K562 (cell line): ENCODE data around the gene VBP1. TPM values are rescaled to one million over a fixed set of nuclear protein-coding genes. Genes with fewer than 3 reads are reported as not detected.

ENCODE experiments used
- CBFA2T3 ChIP-seq: fragments of 450-650 bp; IDR thresholded peaks from 2 replicates; pipeline ENCODE4 v1.6.1; 2017
- DIDO1 ChIP-seq: fragments of 450-650 bp; IDR thresholded peaks from 2 replicates; pipeline ENCODE4 v1.6.1; 2016; ENCODE audit warnings: low read depth, missing biosample characterization, missing genetic modification characterization
- EHMT2 ChIP-seq: fragments of 450-650 bp; IDR thresholded peaks from 2 replicates; pipeline ENCODE4 v1.6.1; 2018; ENCODE audit warnings: antibody characterized with exemption
- GATA2 ChIP-seq: sonication (generic); formaldehyde crosslinking; IDR thresholded peaks from 2 replicates; pipeline ENCODE4 v1.4.0; 2020; ENCODE audit warnings: mild to moderate bottlenecking, missing genetic modification reagents
- GTF3C2 ChIP-seq: IDR thresholded peaks from 3 replicates; pipeline ENCODE4 v1.6.1; 2011; ENCODE audit warnings: borderline replicate concordance, mild to moderate bottlenecking, moderate library complexity; ENCODE audit not compliant: insufficient read length; ENCODE audit errors: extremely low read depth
- KDM4B ChIP-seq, 2 experiments: fragments of 450-650 bp in 1 of 2; sonication (generic) in 1 of 2; IDR thresholded peaks; 2 replicates each; pipeline ENCODE4 v1.6.1; 2016 to 2017; ENCODE audit warnings: borderline replicate concordance in 2 of 2, antibody characterized with exemption in 1 of 2, low read depth in 1 of 2, mild to moderate bottlenecking in 1 of 2
- MEIS2 ChIP-seq: fragments of 450-650 bp; IDR thresholded peaks from 2 replicates; pipeline ENCODE4 v1.6.1; 2014; ENCODE audit warnings: mild to moderate bottlenecking; ENCODE audit not compliant: partially characterized antibody
- MYC ChIP-seq, 2 experiments: fragments of 250-450 bp in 1 of 2; sonication (Bioruptor Pico) in 1 of 2; IDR thresholded peaks; 2 replicates each; pipeline versions ENCODE4 v1.5.1 to v1.6.1; 2012 to 2021; ENCODE audit warnings: low read depth in 2 of 2, borderline replicate concordance in 1 of 2, improper control_type of control experiment in 1 of 2, low read length in 1 of 2, mild to moderate bottlenecking in 1 of 2, moderate library complexity in 1 of 2
- NCOA6 ChIP-seq: fragments of 450-650 bp; IDR thresholded peaks from 2 replicates; pipeline ENCODE4 v1.6.1; 2017; ENCODE audit warnings: mild to moderate bottlenecking
- NFIC ChIP-seq: fragments of 450-650 bp; IDR thresholded peaks from 2 replicates; pipeline ENCODE4 v1.6.1; 2017; ENCODE audit warnings: mild to moderate bottlenecking, inconsistent platforms
- NR2C1 ChIP-seq, 2 experiments: fragments of 450-650 bp; IDR thresholded peaks; 2 replicates each; pipeline ENCODE4 v1.6.1; 2017; ENCODE audit warnings: mild to moderate bottlenecking in 2 of 2, antibody characterized with exemption in 1 of 2, inconsistent platforms in 1 of 2, missing compliant biosample characterization in 1 of 2, missing genetic modification characterization in 1 of 2
- RAD51 ChIP-seq: fragments of 450-650 bp; IDR thresholded peaks from 2 replicates; pipeline ENCODE4 v1.7.1; 2016; ENCODE audit warnings: low read depth, mild to moderate bottlenecking, borderline replicate concordance
- SP2 ChIP-seq: IDR thresholded peaks from 2 replicates; pipeline ENCODE4 v1.6.1; 2011; ENCODE audit warnings: mild to moderate bottlenecking, low read depth, low read length, moderate library complexity; ENCODE audit not compliant: poor library complexity, severe bottlenecking; ENCODE audit errors: extremely low read depth
- TCF3 ChIP-seq: sonication (generic); formaldehyde crosslinking; IDR thresholded peaks from 2 replicates; pipeline ENCODE4 v1.4.0; 2020; ENCODE audit warnings: mild to moderate bottlenecking, missing genetic modification reagents
- TEAD1 ChIP-seq, 2 experiments: fragments of 450-650 bp in 1 of 2; sonication (generic) in 1 of 2; formaldehyde crosslinking; IDR thresholded peaks; 2 replicates each; pipeline versions ENCODE4 v1.4.0 to v1.8.0; 2020 to 2022; ENCODE audit warnings: mild to moderate bottlenecking in 2 of 2, missing genetic modification reagents in 1 of 2
- TEAD4 ChIP-seq, 2 experiments: sonication (generic) in 1 of 2; formaldehyde crosslinking in 1 of 2; IDR thresholded peaks; 2 replicates each; pipeline versions ENCODE4 v1.6.1 to v1.8.0; 2012 to 2022; ENCODE audit warnings: borderline replicate concordance in 1 of 2, inconsistent platforms in 1 of 2, low read length in 1 of 2, mild to moderate bottlenecking in 1 of 2, missing genetic modification reagents in 1 of 2
- ZKSCAN8 ChIP-seq: fragments of 200-800 bp; sonication (Bioruptor generic); IDR thresholded peaks from 2 replicates; pipeline ENCODE4 v1.6.1; 2016; ENCODE audit warnings: missing genetic modification characterization, missing compliant biosample characterization
- ZNF41 ChIP-seq: fragments of 250-450 bp; sonication (Bioruptor Pico); conservative IDR thresholded peaks from 2 replicates; pipeline ENCODE4 v1.4.0; 2020; ENCODE audit warnings: mild to moderate bottlenecking
- ZNF707 ChIP-seq: fragments of 250-450 bp; sonication (Bioruptor Pico); conservative IDR thresholded peaks from 2 replicates; pipeline ENCODE4 v1.8.0; 2022; ENCODE audit warnings: inconsistent platforms, mild to moderate bottlenecking, moderate library complexity
- polyA plus RNA-seq, 8 experiments: library from polyadenylated mRNA; depleted of rRNA in 4 of 8; stranded (reverse) in 5 of 8; unstranded in 3 of 8; fragments of >200 nt; fragmentation: Nextera tagmentation in 2 of 8; fragmentation: Illumina TruSeq in 1 of 8; extraction: Ambion mirVana in 2 of 8; extraction: Trizol in 1 of 8; gene quantifications; 2 replicates each; pipeline versions ENCODE4 v1.2.1 to v1.2.3, GENCODE V29; 2011 to 2014; ENCODE audit warnings: inconsistent platforms in 1 of 8, missing spikeins in 1 of 8
- total RNA-seq, 7 experiments: library from RNA; depleted of rRNA in 6 of 7; stranded (reverse); fragments of >200 nt in 6 of 7; fragmentation: Illumina TruSeq in 2 of 7; extraction: Trizol in 2 of 7; gene quantifications; 2 replicates each; pipeline versions ENCODE4 v1.2.1 to v1.2.3, GENCODE V29; 2011 to 2021; ENCODE audit warnings: low replicate concordance in 1 of 7
- TF ChIP-seq, protein P1 (sequence below): fragments of 450-650 bp; formaldehyde crosslinking; IDR thresholded peaks from 2 replicates; pipeline ENCODE4 v1.4.0; 2022; ENCODE audit warnings: mild to moderate bottlenecking, moderate library complexity
- TF ChIP-seq, protein P2 (sequence below): sonication (generic); IDR thresholded peaks from 2 replicates; pipeline ENCODE4 v1.6.1; 2016
- TF ChIP-seq, protein P3 (sequence below): fragments of 450-650 bp; IDR thresholded peaks from 2 replicates; pipeline ENCODE4 v1.6.1; 2016; ENCODE audit warnings: antibody characterized with exemption

Gene VBP1
- total and polyA plus RNA-seq, 9 of the 15 experiments (the other 6 are each of a cell fraction or from before 2014, with no cell fraction given), result 83.2 to 263 (median 151) TPM

DNA sequence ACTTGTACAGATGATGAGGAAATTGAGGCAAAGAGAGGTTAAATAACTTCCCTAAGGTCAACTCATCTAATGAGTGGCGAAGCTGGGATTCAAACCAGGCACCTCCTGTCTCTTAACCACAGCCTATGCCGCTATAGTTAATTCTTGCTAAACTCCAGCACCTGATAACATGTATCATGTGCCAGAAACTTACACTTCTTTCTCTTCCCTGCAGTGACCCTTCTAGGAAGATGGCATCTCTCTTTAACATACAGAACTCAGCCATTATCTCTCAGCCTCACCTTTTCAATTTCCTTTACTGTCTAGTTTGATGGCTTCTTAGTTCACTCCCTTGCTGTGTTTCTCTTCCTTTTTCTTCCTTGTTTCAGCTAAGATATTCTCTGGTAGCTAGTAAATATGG, 2.5 kb downstream of the VBP1 start (continued):
- TF ChIP-seq, protein P1, sequence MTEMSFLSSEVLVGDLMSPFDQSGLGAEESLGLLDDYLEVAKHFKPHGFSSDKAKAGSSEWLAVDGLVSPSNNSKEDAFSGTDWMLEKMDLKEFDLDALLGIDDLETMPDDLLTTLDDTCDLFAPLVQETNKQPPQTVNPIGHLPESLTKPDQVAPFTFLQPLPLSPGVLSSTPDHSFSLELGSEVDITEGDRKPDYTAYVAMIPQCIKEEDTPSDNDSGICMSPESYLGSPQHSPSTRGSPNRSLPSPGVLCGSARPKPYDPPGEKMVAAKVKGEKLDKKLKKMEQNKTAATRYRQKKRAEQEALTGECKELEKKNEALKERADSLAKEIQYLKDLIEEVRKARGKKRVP (CRISPR knock-in tag), result no peak
- TF ChIP-seq, protein P2, sequence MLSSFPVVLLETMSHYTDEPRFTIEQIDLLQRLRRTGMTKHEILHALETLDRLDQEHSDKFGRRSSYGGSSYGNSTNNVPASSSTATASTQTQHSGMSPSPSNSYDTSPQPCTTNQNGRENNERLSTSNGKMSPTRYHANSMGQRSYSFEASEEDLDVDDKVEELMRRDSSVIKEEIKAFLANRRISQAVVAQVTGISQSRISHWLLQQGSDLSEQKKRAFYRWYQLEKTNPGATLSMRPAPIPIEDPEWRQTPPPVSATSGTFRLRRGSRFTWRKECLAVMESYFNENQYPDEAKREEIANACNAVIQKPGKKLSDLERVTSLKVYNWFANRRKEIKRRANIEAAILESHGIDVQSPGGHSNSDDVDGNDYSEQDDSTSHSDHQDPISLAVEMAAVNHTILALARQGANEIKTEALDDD, result peak; percentile 70; the same call in 1 of the 2 replicates
- TF ChIP-seq NR2C1 (IDR thresholded peaks at IDR 0.05) (0 out of 2 replicates have a peak, but pooled peaks have one; percentile 18), NR2C1 (tag; IDR thresholded peaks at IDR 0.05) (no peak), TCF3 (CRISPR knock-in tag) (peak; percentile 81), MYC (IDR thresholded peaks at IDR 0.05; ENCODE audit: low read depth, low read length) (no peak), MYC (CRISPR knock-in tag; IDR thresholded peaks at IDR 0.05; ENCODE audit: borderline replicate concordance, low read depth) (no peak), DIDO1 (no peak), ZNF41 (CRISPR knock-in tag) (0 out of 2 replicates have a peak, but pooled peaks have one; percentile 41), TEAD1 (CRISPR knock-in tag; IDR thresholded peaks at IDR 0.05) (no peak), ZNF707 (no peak), SP2 (no peak), GATA2 (CRISPR knock-in tag) (0 out of 2 replicates have a peak, but pooled peaks have one; percentile 56), CBFA2T3 (peak; percentile 94), KDM4B (IDR thresholded peaks at IDR 0.05; ENCODE audit: borderline replicate concordance in 2 of 2, low read depth in 1 of 2) (no peak), GTF3C2 (peak; percentile 7), TEAD4 (IDR thresholded peaks at IDR 0.05; ENCODE audit: low read length) (peak; percentile 86), TEAD4 (CRISPR knock-in tag; IDR thresholded peaks at IDR 0.05; ENCODE audit: borderline replicate concordance) (no peak), NCOA6 (no peak), MEIS2 (peak; percentile 63), NFIC (peak; percentile 68), ZKSCAN8 (CRISPR knock-in tag) (no peak), RAD51 (peak; percentile 36; the same call in 1 of the 2 replicates), EHMT2 (peak; percentile 55; the same call in 1 of the 2 replicates)
- TF ChIP-seq, protein P3, sequence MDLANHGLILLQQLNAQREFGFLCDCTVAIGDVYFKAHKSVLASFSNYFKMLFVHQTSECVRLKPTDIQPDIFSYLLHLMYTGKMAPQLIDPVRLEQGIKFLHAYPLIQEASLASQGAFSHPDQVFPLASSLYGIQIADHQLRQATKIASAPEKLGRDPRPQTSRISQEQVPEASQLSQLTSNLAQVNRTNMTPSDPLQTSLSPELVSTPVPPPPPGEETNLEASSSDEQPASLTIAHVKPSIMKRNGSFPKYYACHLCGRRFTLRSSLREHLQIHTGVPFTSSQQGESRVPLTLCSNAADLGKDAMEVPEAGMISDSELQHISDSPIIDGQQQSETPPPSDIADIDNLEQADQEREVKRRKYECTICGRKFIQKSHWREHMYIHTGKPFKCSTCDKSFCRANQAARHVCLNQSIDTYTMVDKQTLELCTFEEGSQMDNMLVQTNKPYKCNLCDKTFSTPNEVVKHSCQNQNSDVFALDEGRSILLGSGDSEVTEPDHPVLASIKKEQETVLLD, result peak; percentile 18; the same call in 1 of the 2 replicates
